Progenitor cell of endocrine pancreas (in vitro differentiated cells): ENCODE measurements around the gene RAPGEF3. TPM values are rescaled to one million over a fixed set of nuclear protein-coding genes. Genes with fewer than 3 reads are reported as not detected.

Source experiments
- DNase-seq: peaks from one replicate; pipeline ENCODE4 v3.0.0; 2021; ENCODE audit warnings: low spot score; ENCODE audit not compliant: unreplicated experiment
- H3K27ac Mint-ChIP-seq: 2 replicates; pipeline ENCODE4 v1.8.0; 2021; ENCODE audit warnings: mild to moderate bottlenecking, moderate library complexity, mixed read lengths
- H3K27me3 Mint-ChIP-seq: 2 replicates; pipeline ENCODE4 v1.8.0; 2021; ENCODE audit warnings: mixed read lengths
- H3K36me3 Mint-ChIP-seq: 2 replicates; pipeline ENCODE4 v1.8.0; 2022; ENCODE audit warnings: mixed read lengths; ENCODE audit not compliant: insufficient read depth
- H3K4me1 Mint-ChIP-seq: 2 replicates; pipeline ENCODE4 v1.8.0; 2021; ENCODE audit warnings: low read depth, mixed read lengths
- H3K4me3 Mint-ChIP-seq: 2 replicates; pipeline ENCODE4 v1.8.0; 2021; ENCODE audit warnings: low read depth, mild to moderate bottlenecking, moderate library complexity, mixed read lengths
- H3K9me3 Mint-ChIP-seq: 2 replicates; pipeline ENCODE4 v1.8.0; 2021; ENCODE audit warnings: low read depth, mixed read lengths
- total RNA-seq: library from RNA; stranded (reverse); gene quantifications from 2 replicates; pipeline ENCODE4 v1.2.1, GENCODE V29; 2021
- TF ChIP-seq, protein P1 (sequence below): fragments of 200-600 bp; sonication (generic); IDR thresholded peaks from one replicate; pipeline ENCODE4 v1.5.0; 2021; ENCODE audit warnings: antibody characterized with exemption, mild to moderate bottlenecking; ENCODE audit not compliant: unreplicated experiment

The RAPGEF3 gene
- total RNA-seq, 1 donor from 2014 or later: 1.7 TPM

DNA sequence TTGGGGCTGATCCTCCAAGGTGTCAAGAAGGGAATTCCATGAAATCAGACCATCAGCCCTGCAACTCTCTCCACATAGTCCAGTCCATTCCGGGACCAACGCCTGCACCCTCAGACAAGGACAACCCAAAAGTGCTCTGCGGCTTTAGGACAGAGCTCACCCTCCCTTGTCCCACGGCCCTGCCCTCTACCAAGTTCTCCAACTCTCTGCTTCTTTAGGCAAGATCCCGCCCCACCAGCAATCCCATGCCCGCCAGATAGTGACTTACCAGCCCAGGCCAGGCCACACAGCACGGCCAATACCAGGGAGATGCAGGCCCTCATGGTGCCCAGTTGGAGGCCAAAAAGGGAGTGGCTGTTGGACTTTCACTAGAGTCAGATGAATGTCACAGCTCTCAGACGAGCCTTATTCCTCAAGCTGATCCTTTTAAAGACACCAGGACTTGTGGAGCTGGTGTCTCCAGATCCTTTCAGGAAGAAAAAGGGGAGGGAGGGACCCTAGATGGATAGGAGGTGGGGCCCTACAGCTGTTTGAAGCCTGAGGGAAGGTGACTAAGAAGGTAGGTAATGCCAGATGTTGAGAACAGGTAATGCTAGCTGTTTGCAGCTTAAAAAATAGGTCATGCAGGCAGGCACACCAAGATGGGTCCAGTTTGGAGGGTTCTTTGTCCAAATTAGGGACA is 33.4 kb downstream of the RAPGEF3 start, which contains the start of gene ENDOU:
Gene ENDOU (minus strand): TSS at position 400 of the 682 bp plus-strand sequence. CDS start 77 bp downstream, at position 323.
- no peaks in the 10 kb centered on the region for H3K36me3 Mint-ChIP-seq
- peaks cover 12% of the 10 kb centered on the region for H3K4me1 Mint-ChIP-seq
- TF ChIP-seq, protein P1, sequence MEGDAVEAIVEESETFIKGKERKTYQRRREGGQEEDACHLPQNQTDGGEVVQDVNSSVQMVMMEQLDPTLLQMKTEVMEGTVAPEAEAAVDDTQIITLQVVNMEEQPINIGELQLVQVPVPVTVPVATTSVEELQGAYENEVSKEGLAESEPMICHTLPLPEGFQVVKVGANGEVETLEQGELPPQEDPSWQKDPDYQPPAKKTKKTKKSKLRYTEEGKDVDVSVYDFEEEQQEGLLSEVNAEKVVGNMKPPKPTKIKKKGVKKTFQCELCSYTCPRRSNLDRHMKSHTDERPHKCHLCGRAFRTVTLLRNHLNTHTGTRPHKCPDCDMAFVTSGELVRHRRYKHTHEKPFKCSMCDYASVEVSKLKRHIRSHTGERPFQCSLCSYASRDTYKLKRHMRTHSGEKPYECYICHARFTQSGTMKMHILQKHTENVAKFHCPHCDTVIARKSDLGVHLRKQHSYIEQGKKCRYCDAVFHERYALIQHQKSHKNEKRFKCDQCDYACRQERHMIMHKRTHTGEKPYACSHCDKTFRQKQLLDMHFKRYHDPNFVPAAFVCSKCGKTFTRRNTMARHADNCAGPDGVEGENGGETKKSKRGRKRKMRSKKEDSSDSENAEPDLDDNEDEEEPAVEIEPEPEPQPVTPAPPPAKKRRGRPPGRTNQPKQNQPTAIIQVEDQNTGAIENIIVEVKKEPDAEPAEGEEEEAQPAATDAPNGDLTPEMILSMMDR: no peak
- H3K9me3 Mint-ChIP-seq: no peaks in the 10 kb centered on the region
- DNase-seq: no peak
- H3K27me3 Mint-ChIP-seq: no peaks in the 10 kb centered on the region
- no peak within 1 kb of the TSS for H3K4me3 Mint-ChIP-seq
- peak within 1 kb of the TSS; percentile 25 for H3K27ac Mint-ChIP-seq

DNA sequence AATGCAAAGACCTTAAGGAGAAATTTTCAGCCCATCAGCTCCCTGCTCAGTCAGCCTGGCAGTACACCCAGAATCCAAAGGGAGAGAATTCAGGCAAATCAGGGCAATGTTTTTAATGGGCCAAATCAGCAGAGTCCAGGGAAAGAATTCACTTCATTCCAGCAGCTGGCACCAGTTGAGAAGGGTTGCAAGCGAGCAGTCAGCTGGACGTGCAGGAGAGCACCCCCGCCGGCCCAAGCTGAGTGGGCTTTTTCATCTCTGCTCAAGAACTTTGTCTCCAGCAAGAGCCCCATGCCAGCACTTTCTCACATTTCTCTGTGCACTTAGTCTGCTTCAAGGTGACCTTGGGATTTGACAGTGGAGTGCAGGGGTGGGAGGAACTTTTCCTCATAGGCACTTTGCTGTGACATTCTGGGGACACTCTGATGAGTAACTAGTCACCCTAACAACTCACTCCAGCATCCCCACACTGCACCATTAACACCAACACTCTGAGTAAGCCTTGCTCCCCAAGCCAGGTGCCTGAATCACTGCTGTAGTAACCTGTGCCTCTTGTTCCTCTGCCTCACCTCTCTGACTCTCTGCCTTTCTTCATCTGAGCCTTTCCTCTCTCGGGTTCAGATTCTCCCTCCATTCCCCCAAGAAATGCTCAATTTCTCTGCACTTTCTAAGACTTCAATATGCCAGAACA is 35.6 kb downstream of the RAPGEF3 start:
- no peaks in the 10 kb centered on the region for H3K27me3 Mint-ChIP-seq
- no peak for DNase-seq
- no peak overlapping the region for H3K4me3 Mint-ChIP-seq
- H3K27ac Mint-ChIP-seq: no peak overlapping the region
- no peaks in the 10 kb centered on the region for H3K36me3 Mint-ChIP-seq
- peaks cover under 1% of the 10 kb centered on the region for H3K4me1 Mint-ChIP-seq
- TF ChIP-seq, protein P1: no peak
- no peaks in the 10 kb centered on the region for H3K9me3 Mint-ChIP-seq

DNA sequence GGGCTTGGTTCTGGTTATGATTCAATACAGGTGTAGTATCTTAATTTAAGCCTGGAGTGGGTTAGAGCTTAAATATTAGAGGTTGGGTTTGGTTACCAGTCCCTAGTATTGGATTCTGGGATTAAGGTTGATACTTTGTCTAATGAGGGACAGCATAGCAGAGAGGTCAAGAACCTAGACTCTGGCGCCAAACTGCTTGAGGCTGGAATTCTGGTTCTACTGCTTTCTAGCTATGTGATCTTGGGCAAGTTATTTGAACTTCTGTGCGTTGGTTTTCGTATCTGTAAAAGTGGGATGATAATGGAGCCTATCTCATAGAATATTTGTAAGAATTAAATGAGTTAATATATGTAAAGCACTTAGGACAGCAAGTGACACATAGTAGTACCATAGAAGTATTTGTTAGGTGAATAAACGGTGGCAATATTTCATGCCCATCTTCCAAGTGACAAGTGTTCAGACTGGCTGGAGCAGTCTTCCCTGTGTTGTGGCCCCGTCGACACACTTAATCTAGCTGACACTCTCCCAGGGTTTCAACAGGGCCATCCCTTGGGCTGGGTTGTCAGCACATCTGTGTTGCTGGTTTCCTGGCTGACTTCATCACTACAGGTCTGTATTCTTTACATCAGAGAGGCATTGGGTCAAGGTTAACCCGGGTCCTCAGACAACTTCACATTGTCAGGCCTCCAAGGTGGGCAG is 36.4 kb downstream of the RAPGEF3 start:
- no peak for DNase-seq
- Mint-ChIP-seq H3K36me3 (no peaks in the 10 kb centered on the region), H3K9me3 (no peaks in the 10 kb centered on the region), H3K4me3 (no peak overlapping the region), H3K27ac (no peak overlapping the region), H3K27me3 (no peaks in the 10 kb centered on the region), H3K4me1 (peaks cover 7% of the 10 kb centered on the region)
- TF ChIP-seq, protein P1: no peak

DNA sequence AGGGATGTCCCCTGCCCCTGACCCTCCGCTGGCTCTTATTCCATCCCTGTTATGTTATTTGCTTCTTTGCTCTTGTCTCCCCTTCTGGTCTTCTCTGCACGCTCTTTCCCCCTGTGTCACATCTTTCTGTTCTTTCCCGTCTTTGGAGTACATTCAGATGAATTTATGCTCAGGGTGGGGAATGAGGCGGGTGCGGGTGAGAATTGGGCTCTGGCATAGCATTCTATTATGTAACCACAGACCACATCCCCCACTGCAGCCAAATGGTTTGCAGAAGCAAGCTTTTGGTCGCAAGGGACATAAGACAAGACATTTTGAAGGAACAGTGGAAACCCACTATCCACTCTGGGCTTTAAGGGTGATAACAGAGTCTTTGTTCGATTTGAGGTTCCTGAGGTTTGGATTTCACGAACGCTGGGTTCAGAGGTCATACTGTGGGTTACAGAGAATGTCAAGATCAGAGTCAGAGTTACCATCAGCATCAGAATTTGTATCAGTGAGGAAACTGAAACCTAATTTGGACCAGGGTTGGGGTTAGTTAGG is 37.2 kb downstream of the RAPGEF3 start:
- Mint-ChIP-seq H3K27ac (peak overlapping the region; percentile 59), H3K27me3 (no peaks in the 10 kb centered on the region), H3K9me3 (no peaks in the 10 kb centered on the region), H3K36me3 (no peaks in the 10 kb centered on the region), H3K4me1 (peaks cover 7% of the 10 kb centered on the region), H3K4me3 (no peak overlapping the region)
- DNase-seq: no peak
- TF ChIP-seq, protein P1: no peak

DNA sequence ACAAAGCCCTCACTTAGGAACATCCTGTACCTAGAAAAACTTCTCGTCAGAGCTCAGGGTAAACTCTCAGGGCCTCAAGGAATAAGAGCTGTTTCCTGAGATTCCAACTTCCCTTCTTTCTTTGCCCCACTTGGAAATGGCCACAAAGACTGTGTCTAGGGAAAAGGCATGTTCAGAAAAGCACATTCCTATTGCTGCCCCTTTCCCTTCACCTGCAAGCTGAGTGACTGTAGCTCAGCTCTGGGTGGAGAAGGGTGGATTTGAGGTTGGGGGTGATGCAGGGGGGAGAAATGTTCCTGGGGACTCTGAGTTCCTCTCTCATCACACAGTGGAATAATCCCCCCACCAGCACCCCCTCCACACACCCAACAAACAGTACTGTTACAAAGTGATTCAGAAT is 40.1 kb downstream of the RAPGEF3 start:
- Mint-ChIP-seq H3K27ac (no peak overlapping the region), H3K4me3 (no peak overlapping the region), H3K9me3 (no peaks in the 10 kb centered on the region), H3K36me3 (no peaks in the 10 kb centered on the region), H3K27me3 (peaks cover 5% of the 10 kb centered on the region), H3K4me1 (peaks cover 8% of the 10 kb centered on the region)
- DNase-seq: no peak
- TF ChIP-seq, protein P1: no peak
